GM18519 (cell line): Measurements from ENCODE around the gene P3R3URF.
"Not testable (repeated sequence)": the region's sequence is repeated elsewhere in the genome, so short reads cannot be mapped to it uniquely, and the experiment has no call there.

Source experiments
- ATAC-seq: cut with Tn5 transposase; IDR thresholded peaks from one replicate; pipeline ENCODE4 v1.9.1; 2021; ENCODE audit warnings: mild to moderate bottlenecking, moderate library complexity; ENCODE audit not compliant: unreplicated experiment, low FRiP score

P3R3URF gene

DNA sequence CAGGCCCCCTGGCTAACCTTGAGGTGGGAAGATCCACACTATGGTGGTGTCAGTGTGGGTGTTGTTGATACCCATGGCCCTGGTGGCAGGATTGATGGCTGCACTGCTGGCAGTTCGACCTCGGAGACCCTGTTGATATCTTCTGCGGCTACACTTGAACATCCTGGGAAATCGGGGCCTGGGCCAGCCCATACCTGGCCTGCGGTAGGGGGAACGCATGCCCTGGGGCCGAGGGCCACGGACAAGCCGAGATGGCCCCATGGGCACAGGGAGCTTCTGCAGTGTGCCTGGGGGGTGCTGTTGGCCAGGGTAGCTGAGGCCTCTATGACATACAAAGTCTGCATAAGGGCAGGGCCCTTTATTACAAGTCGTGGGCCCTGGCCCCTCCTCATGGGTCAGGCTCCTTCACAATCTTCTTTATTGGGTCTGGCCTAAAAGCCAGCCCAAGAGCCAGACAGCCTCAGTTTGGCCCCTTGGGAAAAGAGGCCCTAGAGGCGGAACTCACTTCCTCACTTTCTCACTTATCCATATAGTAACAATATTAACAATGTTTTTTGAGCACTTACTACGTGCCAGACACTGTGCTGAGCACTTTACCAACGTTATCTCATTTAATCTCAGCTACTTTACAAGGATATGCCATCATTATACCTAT lies at the start of gene P3R3URF:
P3R3URF (minus strand) TSS at position 278 of the 655 bp plus-strand sequence; CDS start at position 261, 17 bp downstream.
- ATAC-seq: no peak

DNA sequence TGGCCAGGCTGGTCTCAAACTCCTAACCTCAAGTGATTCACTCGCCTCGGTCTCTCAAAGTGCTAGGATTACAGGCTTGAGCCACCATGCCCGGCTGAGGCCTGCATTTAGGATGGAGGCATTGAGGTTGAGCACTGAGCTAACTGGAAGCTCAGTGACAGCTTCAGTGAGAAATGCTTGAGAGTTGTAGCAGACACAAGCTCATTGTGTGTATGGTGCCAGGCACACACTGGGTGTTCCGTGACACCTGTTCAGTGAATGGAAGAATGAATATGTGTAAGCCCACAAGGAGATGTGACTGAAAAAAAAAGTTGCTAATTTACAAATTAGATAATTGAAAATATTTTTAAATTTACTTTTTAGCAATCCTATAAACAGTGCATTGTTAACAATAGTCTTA lies 48.7 kb upstream of the P3R3URF start:
- no peak for ATAC-seq

DNA sequence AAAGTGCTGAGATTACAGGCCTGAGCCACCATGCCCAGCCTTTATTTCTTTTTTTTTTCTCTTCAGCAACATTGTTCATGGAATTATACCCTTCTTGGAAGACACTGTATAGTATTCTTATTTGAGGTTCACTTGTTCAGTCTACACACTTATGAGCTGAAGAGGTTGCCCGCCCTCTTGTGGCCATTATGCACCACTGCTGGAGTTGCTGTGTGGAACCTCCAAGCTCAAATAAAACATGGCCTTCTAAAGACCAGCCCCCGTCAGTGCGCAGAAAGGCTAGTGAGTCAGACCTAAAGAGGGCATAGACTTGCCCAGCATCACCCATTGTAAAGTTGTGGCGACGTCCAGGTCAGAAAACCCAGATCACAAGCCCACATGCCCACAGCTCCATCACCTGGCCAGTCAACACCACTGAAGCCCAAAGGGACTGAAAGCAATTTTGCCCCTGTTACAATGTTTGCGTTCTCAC lies 47.2 kb upstream of the P3R3URF start:
- ATAC-seq: no peak

DNA sequence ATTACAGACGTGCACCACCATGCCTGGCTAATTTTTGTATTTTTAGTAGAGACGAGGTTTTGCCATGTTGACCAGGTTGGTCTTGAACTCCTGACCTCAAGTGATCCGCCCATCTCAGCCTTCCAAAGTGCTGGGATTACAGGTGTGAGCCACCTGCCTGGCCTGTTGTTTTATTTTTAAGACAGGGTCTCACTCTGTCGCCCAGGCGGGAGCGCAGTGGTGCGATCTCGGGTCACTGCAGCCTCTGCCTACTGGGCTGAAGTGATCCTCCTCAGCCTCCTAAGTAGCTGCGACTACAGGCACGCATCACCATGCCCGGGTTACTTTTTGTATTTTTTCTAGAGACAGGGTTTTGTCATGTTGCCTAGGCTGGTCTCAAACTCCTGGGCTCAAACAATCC lies 46.8 kb upstream of the P3R3URF start:
- not testable (repeated sequence) for ATAC-seq

GRCh38 chr1:46221749-46222148 lies 45.5 kb upstream of the P3R3URF start:
- ATAC-seq: no peak

GRCh38 chr1:46220808-46221207 lies 44.5 kb upstream of the P3R3URF start:
- no peak for ATAC-seq

DNA sequence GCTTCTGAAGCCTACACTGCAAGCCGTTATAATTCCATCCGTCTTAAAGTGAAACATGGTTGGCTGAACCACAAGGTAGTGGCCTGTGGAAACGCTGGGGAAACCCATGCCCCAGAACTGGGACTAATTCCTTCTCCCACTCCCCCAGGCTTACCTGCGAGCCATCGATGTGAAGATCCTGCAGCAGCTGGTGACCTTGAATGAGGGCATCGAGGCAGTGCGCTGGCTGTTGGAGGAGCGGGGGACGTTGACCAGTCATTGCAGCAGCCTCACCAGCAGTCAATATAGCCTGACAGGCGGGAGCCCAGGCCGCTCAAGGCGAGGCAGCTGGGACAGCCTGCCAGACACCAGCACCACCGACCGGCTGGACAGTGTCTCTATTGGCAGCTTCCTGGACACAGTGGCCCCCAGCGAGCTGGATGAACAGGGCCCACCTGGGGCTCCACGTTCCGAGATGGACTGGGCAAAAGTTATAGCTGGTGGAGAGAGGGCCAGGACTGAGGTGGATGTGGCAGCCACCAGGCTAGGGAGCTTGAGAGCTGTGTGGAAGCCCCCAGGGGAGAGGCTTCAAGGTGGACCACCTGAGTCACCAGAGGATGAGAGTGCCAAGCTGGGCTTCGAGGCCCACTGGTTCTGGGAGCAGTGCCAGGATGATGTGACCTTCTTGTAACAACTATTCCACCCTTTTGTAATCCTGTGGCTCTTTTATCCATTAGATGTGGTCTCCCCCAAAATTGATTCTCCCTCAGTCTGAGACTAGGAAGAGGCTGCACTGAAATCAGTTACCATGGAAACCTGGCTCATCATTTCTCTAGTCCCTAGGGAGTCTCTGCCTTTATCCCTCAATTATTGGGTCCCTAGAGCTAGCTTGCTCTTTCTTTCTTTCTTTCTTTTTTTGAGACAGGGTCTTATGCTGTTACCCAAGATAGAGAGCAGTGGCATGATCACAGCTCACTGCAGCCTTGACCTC lies 43.5 kb upstream of the P3R3URF start:
- no peak for ATAC-seq

DNA sequence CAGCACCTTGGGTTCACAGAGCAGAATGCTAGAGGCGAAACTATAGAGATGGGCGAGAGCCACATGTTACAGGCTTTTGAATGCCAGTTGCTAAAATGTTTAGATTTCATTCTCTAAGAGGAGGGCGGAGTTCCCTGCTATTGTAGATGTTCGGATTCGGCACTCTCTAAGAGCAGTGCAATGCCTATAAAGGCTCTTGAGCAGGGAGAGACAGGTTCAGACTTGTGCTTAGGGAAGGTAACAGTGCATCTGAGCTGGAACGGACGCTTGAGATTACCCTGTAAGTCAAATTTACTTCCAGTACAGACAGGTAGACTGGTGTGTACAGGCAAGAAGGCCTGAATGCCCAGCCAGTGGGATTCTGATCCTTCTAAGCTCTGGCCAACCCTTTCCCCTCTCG lies 42.2 kb upstream of the P3R3URF start:
- no peak for ATAC-seq

- no peak for ATAC-seq
These were observed 39.2 kb upstream of the P3R3URF start for GRCh38 chr1:46215504-46215903.

GRCh38 chr1:46211051-46211450 lies 34.8 kb upstream of the P3R3URF start:
- ATAC-seq: no peak

GRCh38 chr1:46210561-46210960 lies 34.3 kb upstream of the P3R3URF start:
- ATAC-seq: no peak

- no peak for ATAC-seq
These were observed 30.1 kb upstream of the P3R3URF start for GRCh38 chr1:46206399-46206798.

DNA sequence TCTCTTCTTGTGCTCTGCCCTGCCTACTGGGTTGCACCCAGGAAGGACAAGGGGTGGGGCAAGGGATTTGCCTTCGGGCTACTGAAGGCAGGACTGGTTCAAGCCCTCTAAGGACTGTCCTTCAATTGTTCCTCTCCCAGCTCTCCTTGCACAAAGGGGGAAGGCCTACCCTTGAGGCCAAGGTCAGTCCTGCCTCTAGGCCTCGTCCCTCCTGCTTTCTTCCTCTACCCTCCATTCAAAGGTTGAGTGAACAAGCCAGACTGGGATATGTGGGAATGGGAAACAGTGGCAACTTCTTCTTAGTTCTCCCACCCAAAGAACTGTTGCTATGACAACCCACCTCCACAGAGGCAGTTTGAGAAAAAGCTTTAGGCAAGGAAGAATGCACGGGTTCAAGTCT lies 29.5 kb upstream of the P3R3URF start:
- no peak for ATAC-seq

GRCh38 chr1:46205141-46205540 lies 28.9 kb upstream of the P3R3URF start:
- no peak for ATAC-seq

GRCh38 chr1:46204406-46204742 lies 28.1 kb upstream of the P3R3URF start:
- no peak for ATAC-seq

DNA sequence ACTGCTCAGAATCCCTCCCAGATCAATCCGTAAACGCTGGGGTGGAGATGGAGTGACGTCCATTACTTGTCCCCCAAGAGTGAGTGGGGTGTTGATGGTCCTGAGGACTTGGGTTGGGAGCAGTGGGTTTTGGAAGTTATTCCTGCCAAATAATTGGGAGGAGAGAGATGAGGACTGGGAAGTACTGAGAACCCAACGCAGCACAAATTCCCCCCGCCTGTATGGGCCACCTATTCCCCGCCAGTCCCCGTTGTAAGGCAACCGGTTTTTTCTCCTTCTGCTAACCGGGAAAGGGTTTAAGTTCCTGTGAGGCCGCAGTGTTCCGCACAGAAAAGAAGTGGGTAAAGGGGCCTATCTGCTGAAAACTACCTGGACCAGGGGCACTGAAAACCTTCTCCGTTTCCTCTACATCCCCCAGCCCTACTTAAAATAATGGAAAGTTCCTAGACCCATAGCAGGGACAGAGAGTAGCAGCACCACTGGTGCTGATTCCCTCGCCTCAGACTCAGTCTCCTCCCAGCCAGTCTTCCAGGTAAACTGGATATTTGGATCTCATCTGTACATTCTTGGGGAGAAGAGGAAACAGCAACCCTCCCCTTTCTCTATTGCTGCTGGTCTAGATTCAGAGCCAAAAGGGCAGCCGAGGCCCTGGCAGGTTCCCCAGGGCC lies 27.6 kb upstream of the P3R3URF start:
- no peak for ATAC-seq

DNA sequence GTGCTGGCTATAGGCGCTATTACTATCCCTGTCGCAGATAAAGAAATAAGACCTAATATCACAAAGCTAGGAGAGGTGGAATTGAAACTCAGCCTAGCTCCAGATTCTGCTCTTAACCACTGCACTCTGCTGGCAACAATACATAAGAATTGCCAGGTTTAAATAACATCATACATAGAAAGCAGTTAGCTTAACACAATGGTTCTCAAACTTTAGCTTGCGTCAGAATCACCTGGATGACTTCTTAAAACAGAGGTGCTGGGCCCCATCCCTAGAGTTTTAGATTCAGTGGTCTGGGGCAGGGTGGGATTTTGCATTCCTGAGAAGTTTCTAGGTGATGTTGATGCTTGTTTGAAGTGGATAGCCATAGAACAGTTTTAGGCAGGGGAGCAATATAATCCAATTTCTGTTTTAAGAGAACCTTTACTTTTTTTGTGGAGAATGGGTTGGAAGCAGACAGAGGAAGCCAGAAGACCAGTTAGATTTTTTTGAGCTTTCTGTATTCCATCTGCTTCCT lies 23.0 kb upstream of the P3R3URF start:
- no peak for ATAC-seq

DNA sequence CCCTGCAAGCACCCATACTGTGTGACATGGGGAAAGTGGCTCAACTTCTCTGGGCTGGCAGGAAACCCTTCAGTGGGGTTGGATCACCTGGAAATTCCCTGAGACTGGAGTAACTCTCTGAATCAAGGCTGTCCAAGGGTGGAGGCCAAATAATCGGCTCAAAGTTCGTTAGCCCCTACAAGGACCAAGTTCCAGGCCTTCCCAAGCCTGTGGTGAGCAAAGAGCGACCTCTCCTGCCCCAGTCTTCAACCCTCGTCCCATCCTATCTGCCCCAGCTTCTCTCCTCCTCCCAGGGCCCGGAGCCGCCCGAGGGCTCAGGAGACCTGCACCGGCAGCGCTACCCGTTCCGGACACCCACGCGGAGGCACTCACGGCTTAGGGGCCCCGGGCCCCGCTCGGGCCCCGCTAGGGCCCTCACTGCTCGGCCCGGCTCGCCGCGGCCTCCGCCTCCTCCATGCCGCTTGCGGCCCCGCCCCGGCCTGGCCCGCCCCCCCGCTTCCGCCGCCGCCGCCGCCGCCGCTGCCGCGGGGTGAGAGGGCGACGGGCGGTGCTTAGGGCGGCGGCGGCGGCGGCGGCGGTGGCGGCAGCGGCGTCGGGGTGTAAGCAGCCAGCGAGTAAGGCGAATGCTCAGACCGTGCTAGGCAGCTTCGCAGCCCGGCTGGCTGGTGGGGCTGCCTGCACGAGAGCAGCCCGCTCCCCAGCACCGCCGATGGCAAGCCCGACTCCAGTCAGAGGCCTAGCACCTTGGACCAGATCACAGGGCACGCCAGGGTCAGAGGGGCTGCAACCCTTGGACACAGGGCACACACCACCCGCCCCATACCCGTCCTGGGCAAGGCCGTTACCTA lies 21.9 kb upstream of the P3R3URF start, which contains the start of gene POMGNT1:
POMGNT1 (minus strand) TSS at position 471 of the 848 bp plus-strand sequence. CDS start 613 bp downstream, outside the sequence.
- ATAC-seq: peak; percentile 60

DNA sequence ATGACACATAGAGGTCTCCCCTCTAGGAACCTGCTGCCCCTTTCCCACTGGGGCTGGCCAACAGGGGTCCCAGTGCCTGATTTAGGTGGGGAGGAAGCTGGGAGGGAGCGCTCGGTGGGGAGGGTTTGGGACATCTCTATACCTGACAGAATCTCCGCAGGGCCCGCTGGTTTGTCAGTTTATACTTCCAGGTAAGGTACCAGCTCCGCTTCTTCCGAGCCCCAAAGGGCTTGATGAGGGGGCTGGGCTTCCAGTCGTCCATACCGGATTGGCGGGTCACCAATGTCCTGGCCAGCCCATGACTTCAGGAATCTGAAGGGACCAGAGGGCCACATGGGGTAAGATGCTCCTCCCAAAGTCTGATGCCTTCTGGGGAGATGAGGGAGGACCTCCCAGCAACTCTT lies 21.3 kb upstream of the P3R3URF start:
- ATAC-seq: no peak

DNA sequence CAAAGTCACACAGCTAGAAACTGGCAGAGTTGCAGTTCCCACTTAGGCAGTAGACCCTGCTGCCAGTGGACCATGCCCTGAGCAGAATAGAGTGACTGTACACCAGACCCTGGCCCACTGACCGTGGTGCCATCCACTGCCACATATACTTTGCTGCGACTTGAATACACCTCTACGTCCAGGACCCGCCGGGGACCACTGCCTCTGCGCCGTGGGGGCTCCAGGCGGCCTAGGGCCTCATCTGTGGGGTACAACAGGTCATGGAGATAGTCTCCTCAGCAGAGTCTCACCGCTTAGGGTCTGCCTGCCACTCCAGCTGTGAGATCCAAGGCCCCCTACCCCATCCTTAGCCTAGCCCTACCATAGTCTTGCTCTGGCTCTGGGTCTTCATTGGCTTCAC lies 20.3 kb upstream of the P3R3URF start:
- ATAC-seq: no peak
